NCI-H1417 (cell line): ENCODE data around the gene TP53I11.

Experiments
- DNase-seq, 3 experiments: peaks; one replicate each; lab custom pipeline; 2025; lab: John Stamatoyannopoulos, UW

Gene TP53I11

DNA sequence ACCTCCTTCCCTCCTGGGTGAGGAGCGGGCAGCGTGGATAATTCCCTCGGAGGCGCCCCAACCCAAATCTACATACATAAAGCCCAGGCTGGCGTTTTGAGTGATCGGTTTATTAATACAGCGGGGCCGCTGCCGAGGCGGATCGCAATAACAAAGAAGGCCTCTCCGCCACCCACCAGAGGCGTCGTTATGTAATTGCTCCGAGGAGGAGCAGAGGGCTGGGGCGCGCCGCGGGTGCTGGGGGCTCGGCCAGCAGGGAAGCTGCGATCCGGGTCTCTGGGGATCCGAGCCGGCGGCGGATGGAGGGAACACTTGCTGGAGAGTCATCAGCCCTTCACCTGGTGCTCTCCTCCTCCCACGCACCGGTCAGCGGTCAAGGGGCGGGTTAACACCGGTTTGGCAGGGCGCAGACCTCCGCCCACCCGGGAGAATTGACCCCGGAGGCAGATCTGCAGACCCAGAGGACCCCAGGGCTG lies 6.4 kb upstream of the TP53I11 start:
- DNase-seq, result no peak

DNA sequence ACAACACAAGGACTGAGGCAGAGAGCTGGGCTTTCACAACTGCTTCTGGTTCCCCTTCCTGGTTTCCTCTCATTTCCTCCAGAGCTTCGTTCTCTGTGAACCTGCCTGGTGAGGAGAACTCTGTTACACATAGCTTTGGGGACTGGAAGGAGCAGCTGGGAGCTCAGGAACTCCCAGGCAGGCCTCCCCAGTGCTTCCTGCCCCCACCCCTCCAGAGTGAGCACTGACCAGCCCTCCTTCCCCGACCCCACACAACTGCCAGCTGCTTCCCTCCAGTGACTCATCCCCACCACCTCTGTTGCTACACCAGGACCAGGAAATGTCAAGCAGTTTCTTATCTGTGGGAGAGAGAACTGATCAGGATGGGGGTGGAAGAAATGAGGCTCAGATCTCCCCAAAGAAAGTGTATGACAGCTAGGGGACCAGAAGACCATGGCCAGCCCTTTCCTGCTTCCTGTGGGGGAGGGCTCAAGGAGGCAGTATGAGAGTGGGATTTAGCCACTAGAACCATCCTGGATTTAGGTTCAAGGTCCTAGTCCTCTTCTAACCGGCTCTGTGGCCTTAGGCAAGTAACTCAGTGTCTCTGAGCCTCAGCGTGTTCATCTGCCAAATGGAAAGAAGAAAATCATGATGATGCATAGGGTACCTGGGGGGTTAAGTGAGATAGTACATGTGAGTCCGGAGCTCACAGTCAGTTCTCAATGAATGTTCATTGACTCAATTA lies 4.5 kb upstream of the TP53I11 start:
- DNase-seq, result peak in 1 of 3 experiments; percentile 20

DNA sequence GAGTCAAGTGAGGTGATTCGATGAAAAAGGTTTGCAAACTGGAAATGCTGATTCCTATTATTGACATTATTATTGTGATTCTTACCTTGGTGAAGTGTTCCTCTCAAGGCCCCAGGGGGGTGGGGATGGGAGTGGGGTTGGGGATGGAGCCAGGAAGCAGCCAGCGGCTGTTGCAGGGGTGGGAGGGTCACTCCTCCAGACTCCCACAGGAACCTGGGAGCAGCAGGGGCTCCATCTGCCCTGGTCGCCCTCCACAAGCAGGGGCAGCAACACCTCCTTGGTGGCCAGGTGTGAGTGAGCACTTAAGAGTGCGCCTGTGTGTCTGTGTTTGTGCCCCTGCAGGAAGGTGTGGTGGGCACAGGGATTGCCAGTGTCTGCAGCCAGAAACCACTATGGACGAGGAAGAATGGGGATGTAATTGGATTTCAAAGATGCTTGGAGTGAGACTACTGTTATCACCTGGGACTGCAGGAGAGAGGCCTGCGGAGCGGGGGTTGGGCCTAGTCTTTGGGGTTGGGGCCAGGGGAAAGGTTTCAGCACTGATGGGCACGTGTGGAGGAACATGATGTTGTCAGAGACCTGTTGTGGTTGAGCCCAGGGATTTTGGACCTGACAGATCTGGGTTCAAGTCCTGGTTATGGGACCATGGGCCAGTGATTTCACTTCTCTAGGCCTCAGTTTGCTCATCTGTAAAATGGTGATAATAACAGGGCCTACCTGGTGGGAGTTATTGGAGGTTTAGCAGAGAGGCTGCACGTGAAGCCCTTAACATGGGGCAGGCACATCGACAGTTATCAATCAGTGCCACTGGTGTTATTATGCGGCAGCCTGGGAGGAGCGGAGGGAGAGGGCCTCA lies 3.6 kb upstream of the TP53I11 start:
- DNase-seq, result peak in 2 of 3 experiments; percentile 49 to 73

DNA sequence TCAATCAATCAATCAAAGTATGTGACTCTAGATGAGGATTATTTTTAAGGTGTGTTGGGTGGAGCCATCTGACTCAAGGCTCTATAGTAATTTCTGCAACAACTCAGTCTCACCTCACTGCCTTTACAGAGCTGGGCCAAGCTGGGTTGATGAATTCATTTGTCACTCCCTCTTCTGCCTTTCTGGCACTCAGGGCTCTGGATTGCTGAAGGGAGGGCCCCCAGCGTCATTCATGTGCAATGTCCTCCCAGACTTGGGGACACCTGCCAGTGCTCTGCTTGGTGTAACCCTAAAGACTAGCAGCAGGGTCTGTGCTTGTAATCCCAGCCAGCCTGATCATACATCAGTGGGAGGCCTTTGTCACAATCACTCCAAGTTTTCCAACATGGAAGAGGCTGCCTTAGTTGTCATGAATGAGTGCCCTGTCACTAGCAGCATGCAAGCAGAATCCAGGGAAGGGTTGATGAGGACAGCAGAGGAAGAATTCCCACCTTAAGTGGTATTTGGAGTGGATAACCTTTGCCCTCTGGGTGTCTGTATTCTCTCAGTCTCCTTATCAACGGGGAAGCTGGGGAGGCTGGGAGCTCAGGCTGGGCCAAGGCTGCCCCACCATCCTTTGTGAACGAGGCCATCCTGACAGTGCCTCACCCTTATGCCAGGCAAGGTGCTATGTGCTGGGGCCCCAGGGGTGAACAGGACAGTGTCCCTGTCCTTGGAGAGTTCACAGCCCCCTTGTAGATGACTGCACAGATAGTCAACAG lies 2.0 kb upstream of the TP53I11 start:
- peak in 1 of 3 experiments; percentile 10 for DNase-seq

DNA sequence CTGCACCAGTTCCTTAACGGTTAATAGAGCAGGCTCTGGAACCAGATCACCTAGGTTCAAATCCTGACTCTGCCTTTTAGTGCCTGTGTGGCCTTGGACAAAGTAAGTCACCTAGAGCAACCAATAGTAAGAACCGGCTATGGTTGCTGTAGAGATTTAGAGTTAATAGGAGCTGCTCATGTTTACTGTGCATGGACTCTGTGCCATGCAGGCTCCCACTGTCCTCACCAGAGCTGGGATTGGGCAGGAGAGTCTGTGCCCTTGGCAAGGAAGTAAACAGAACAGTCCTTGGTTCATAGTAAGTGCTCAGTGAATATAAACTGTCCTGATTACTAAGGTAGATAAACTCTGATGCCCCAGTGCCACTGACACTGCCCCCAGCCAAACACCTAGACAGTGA lies 1.4 kb upstream of the TP53I11 start:
- peak in 1 of 3 experiments; percentile 10 for DNase-seq

DNA sequence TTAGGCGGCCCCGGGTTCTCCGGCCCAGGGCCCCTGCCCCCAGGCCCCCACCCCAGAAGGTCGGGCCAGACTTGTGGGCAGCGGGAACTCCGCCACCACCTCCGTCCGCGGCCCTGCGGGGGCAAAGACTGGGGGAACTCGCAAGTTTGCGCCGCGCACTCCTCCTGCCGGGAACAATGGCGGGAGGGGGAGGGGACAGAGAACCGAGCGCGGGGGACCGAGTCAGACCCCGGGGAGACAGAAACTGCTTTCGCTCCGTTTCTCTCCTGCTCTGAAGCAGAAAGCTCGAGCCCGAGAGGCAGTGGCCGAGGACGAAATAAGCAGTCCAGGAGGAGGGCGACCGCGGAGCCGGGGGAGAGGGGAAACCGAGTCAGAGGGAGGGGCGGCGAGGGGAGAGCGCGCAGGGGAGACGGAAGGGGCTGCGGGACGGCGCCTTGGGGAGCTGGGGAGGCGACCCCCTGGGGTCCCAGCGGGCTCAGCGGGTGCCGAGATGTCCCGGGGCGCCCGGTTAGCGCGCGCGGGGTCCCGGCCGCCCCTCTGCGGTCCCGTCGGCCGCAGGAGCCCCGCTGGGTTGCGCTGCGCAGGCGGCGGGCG lies 555 bp downstream of the TP53I11 start:
- peak; percentile 38 to 79 (median 77) for DNase-seq

DNA sequence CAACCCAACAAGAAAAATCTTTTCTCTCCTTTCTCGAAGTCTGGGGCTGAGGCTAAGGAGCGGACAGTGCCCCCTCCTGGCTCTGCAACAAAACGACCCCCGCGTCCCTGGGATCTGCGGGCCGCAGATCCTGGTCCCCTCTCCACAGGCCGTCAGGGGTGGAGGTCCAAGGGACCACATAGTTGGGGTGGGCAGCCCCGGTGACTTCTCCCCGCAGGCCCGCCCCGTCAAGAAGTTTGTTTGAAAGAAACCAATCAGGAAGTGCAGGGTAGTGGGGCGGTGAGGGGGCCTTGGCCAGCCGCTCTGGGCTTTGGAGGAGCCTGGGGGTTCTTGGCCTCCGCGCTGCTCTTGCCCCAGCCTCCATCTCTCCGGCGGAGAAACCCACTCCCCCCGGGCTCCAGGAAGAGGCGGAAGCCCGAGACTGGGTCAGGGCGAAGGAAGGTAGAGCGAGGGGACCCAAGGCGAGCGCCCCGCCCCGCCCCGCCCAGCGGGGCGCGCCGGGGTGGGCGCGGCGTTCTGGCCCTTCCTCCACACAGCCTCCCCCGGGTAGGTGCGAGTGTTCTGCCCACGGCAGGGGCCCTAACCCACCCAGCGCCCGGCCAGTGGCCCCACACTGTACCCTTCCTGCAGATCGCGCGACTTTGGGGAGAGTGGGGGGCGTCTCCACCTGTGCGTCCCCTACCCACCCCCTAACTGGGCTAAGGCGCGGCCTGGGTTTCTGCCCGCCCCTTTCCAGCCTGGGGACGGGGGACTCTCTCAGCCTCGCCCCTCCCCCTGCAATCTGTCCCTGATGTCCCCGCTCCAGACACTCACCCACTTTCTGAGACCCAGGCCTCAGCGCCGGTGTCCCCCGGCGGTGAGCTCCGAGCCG lies 1.3 kb downstream of the TP53I11 start:
- peak; percentile 42 to 80 (median 79) for DNase-seq

DNA sequence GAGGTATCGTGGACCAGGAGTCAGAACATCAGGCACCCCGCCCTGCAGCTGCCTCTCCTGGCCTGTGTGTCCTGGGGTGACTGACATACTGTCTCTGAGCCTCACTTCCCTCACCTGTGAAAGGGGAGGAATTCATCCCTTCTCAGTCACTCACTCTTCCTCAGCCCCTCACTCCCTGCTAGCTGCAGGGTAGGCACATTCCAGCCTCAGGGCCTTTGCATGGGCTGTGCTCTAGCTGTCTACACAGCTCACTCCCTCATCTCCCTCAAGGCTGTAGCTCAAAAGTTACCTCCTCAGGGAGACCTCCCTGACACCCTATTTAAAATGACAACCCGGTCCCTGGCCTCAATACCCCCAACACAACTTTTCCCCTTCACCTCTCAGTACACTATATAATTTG lies 2.5 kb downstream of the TP53I11 start:
- DNase-seq, result no peak

DNA sequence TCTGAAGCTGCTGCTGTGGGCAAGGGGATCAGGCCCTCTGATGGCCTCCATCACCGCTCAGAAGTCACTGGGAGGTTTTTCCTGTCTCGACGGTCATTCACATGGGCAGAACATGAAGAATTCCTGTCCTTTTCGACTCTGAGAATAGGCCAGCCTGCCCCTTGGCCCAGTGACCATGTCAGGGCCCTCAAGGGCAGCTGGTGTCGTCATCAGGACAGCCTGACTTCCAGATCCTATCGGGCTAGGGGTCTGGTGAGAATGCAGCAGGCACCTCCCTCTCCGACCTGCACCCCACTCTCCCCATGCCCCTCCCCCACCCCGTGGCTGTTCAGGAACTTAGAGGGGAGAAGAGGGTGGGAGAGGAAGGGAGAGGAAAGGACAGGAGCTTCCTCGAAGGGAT lies 3.6 kb downstream of the TP53I11 start:
- no peak for DNase-seq

DNA sequence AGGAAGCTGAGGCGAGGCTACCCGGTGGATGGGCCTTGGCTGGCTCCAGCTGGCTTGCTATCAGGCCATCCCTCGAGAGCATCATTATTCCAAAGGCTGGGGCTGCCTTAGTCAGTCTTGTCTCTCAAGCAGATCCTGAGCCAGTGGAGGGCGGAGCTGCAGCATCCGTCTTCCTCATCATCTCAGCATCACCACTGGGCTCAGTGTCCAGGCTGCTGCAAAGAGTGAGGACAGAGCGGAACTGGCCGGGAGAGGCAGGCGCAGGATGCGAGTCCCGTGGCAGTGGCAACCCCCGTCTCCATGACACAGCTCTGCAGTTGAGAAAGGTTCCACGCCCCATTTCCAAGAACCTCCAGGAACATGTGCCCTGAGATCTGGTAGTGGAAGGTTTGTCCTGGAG lies 4.4 kb downstream of the TP53I11 start:
- no peak for DNase-seq

DNA sequence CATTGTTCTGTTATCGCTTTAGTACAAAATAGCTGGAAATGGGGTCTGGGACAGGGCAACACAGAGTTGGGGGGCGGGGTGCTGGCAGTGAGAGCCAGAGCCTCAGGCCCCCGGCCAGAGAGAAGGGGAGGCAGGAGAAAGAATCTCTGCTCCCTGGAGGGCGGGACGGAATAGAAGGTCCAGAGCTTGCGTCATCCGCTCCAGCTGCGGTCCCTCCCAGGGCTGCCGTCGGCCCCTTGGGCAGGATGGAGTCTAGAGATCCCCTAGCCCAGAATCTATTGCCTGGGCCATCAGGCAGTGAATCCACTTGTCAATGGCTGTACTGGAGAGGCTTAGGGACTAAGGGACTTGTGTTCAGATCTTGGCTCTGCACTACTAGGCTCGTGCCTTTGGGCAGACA lies 5.0 kb downstream of the TP53I11 start:
- DNase-seq, result no peak

DNA sequence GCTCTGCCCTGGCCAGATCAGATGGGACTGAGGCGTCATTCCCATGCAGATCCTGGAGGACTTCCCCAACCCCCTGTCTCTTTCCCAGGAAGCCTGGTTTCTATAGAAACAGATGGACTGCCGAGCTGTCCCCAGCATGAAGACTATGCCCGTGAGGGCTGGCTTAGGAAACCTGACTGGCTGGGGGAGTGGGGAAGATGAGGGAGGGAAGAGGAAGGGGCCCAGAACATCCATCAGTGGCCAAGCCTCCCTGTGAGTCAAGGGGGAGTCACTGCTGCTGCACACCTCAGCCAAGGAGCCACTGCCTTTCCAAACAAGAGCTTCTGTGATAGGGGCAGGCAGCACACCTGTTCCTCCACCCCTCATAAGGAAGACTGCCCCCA lies 5.8 kb downstream of the TP53I11 start:
- DNase-seq, result peak in 1 of 3 experiments; percentile 29

DNA sequence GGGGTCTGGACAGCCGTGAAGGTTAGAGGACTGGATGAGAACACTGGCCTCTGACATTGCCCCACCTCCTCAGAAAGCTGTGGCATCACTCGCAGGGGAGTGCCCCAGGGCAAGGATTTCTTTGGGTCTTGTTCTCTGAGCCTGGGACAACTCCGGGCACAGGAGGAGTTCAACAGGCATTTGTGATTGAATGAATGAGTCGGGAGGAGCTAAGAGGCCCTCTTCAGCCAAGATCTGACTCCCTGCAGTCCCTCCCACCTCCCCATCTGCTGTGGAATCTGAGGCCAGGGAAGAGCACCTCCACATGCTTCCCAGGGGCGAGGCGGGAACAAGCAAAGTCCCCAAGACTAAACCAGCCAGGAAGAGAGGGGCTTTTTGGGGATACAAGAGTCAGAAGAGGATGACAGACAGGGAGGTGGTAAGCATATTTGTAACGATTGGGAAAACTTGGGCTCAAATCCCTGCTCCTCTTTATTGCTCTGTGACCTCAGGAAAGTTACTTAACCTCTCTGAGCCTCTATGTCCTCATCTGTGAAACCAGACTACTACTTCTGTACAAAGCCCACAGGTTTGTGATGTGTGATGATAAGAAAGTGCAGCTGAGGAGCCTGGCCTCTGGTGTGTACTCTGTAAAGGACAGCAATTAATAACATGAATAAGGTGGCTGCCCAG lies 6.4 kb downstream of the TP53I11 start:
- no peak for DNase-seq

DNA sequence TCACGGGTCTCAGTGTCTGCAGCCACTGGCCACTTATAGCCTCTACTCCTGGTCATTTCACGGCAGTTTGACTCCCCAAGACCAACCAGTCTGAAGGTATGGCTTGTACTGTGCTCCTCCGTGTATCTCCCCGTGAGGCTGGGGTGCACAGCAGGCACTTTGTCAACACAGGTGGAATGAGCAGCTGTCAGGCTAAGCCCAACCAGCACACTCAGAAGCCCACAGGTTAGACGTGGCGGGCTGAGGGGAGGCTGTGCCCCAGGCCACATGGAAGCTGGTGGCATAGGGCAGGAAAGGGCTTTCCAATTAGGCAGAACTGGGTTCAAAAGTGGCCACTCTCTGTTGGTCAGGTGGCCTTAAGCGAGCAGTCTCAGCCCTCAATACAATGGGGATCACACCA lies 7.0 kb downstream of the TP53I11 start:
- DNase-seq, result peak; percentile 68 to 86 (median 69)

DNA sequence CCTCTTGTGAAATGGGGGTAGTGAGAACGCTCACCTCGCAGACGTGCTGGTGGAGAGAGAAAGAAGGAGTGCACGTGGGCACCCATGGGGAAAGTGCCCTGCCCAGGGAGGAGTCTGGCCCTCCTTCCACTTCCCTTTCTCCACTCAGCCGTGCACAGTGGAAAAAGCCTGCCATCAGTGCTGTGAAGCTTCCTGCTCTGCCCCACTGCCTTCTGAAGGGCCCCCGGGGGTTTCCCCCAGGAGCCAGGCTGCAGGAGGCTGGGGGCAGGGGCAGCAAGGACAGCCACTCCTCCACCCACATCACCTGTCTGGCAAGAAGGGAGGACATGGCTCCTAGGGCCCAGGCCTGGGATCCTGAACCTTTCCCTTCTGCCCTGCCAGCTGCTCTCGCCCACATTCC lies 7.6 kb downstream of the TP53I11 start:
- DNase-seq, result peak; percentile 50 to 90 (median 69)

DNA sequence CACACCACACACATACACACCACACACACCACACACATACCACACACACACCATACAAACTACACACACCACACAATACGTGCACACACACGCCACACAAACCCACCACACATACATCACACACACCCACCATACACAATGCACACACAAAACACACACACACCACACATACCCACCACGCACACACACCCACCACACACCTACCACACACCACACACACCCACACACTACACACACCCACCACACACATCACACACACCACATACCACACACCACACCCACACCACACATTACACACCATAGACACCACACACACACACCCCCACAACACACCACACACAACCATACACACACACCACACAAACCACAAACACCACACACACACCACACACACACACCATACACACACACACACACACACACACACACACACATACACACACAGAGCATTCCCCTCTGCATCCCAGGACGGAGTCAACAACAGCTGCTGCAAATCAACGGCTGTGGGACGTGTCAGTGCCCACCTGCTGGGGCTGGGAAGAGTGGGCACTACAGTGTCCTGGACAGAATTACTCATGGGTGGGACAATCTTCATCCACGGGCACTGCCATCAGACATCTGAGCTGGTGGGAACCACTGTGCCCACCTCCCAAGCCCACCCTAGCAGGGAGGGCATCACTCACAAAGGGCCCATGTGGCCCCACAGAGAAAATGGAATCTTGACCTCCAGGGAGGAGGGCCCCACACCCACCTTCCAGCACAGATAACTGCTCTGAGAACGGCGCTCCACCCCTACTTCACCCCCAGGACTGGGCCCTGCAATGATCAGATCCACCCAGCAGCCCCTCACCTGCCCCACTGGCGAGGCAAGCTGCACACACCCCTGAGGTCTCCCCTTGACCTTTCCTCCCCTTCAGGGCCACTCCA lies 8.4 kb downstream of the TP53I11 start:
- DNase-seq, result no peak

DNA sequence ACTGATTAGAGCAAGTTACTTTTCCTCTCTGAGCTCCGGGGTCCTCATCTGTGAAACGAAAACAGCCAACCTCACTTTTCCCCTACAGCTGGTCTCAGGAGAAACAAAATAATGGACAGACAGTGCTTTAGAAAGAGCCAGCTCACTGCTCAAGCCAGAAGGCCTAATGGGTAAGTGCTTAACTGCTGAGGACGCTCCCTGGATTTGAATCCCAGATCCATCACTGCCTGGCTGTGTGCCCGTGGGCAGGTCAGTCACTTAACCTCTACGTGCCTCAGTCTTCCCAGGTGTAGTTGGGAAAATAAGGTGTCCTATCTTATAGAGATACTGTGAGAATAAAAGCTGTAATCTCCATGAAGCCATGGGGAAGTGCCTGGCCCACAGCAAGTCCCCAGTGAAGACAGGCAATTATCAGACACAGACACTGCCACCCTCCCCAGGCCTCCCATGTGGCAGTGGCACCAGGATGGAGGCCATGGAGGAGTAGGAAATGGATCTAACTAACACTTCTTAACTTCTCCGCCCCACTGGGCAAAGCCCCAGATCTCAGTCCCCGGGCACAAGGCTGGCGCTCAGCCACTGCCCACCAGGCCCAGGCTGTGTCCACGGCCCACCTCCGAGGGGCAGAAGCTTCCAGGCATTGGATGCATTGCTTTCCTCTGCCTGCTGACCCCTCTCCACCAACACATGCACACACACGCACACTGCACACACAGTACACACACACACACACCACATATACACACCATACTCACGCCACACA lies 9.2 kb downstream of the TP53I11 start:
- DNase-seq, result no peak

DNA sequence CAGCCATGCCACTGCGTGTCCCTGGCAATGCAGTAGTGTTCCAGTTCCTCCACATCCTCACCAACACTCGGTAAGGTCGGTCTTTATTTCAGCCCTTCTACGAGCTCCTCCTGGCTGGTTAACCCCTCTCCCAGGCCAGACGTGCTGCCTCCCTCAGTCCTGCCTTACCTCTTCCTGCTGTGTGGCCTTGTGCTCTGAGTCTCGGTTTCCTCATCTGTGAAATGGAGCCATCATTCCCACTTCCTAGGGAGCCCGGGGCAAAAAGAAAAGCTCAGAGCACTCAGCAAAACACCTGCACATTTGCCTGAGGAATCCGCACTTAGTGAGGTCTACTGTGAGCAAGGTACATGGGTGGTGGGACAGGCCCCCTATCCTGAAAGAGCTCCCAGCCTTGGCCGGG lies 9.8 kb downstream of the TP53I11 start:
- no peak for DNase-seq

DNA sequence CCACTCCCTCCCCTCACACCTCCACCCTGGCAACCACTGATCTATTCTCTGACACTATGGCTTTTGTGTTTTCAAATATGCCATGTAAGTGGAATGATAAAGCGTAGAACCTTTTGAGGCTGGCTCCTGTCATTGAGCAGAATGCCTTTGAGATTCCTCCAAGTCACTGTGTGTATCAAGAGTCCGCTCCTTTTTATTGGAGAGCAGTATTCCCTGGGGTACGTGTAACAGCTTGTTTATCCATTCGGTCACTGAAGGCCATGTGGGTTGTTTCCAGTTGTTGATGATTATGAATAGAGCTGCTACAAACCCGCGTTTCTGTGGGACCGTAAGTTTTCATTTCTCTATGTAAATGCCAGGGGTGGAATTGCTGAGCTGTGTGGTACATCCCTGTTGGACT lies 10.3 kb downstream of the TP53I11 start:
- no peak for DNase-seq
